Naive thymus-derived CD8-positive, alpha-beta T cell (primary cell): ENCODE measurements around the gene SCOC. TPM values are rescaled to one million over a fixed set of nuclear protein-coding genes. Genes with fewer than 3 reads are reported as not detected.
A peak's percentile ranks its signal among the peaks of the same experiment; 100 is the strongest.

Experiments used
- ATAC-seq, 2 donors: fragments of 150-1000 bp; cut with Tn5 transposase in 1 of 2; sonication (Bioruptor Pico), chemical (Tn5 transposase) in 1 of 2; 1 replicate in 1 of 2; 2 replicates in 1 of 2; pipeline ENCODE4 v1.10.0; 2021; ENCODE audit warnings: mild to moderate bottlenecking in 2 of 2, moderate library complexity in 2 of 2
- POLR2A ChIA-PET: fragments of 350-600 bp; sonication (Branson Sonifier 250); formaldehyde crosslinking; loops from one replicate; lab custom pipeline; 2021; ENCODE audit warnings: antibody characterized with exemption; lab: Charles Lee
- DNase-seq, 10 donors: peaks; one replicate each; pipeline versions ENCODE4 v3.0.0 to v3.0.0-alpha.2; 2020 to 2022
- H3K27ac Mint-ChIP-seq, 10 donors: one replicate each; pipeline ENCODE4 v1.8.0; 2020 to 2022; ENCODE audit warnings: mild to moderate bottlenecking in 10 of 10, mixed read lengths in 10 of 10, moderate library complexity in 4 of 10, inconsistent platforms in 1 of 10
- H3K27me3 Mint-ChIP-seq, 5 donors: one replicate each; pipeline ENCODE4 v1.8.0; 2021 to 2022; ENCODE audit warnings: mixed read lengths in 5 of 5
- H3K36me3 Mint-ChIP-seq, 3 donors: one replicate each; pipeline ENCODE4 v1.8.0; 2020 to 2022; ENCODE audit warnings: mixed read lengths in 3 of 3, mild to moderate bottlenecking in 2 of 3, inconsistent platforms in 1 of 3
- H3K4me1 Mint-ChIP-seq, 4 donors: one replicate each; pipeline ENCODE4 v1.8.0; 2021 to 2022; ENCODE audit warnings: mixed read lengths in 4 of 4
- H3K4me3 Mint-ChIP-seq, 10 donors: one replicate each; pipeline ENCODE4 v1.8.0; 2020 to 2022; ENCODE audit warnings: mild to moderate bottlenecking in 10 of 10, mixed read lengths in 10 of 10, moderate library complexity in 6 of 10, inconsistent platforms in 1 of 10
- H3K9me3 Mint-ChIP-seq, 9 donors: one replicate each; pipeline ENCODE4 v1.8.0; 2020 to 2022; ENCODE audit warnings: mixed read lengths in 9 of 9, mild to moderate bottlenecking in 3 of 9, inconsistent platforms in 1 of 9, moderate library complexity in 1 of 9
- polyA plus RNA-seq, 3 donors: library from polyadenylated mRNA; unstranded; fragments of 300-500 nt; fragmentation: Illumina TruSeq; gene quantifications; one replicate each; pipeline ENCODE4 v1.2.3, GENCODE V29; 2021
- total RNA-seq, 8 experiments: library from RNA in 2 of 8; stranded (reverse) in 2 of 8; gene quantifications; one replicate each; pipeline ENCODE4 v1.2.3 and lab custom pipeline; 2021 to 2026

Gene SCOC
- total and polyA plus RNA-seq, 5 experiments from 2014 or later, result 26.3 to 50.9 (median 38.2) TPM

DNA sequence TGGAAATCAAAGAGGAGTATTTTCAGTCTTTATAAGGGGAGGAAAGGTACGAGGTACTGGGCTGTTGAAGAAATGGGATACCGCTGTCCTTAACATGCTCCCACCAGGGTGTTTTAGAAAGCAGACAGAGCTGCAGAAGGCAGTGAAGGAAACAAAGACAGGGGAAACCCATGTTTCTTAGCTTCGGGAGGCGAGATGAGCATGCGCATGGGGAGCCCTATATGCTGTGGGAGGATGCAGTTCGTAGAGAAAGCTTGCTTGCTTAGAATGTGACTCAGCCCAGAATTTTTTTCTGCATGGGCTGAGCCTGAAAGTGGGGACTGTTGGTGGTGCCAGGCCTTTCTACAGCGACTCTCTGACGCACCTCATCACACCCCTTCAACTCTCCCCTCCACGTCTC lies 28.8 kb upstream of the SCOC start:
- H3K4me1 Mint-ChIP-seq, result peaks cover 4 to 6% (median 5%) of the 10 kb centered on the region in 4 donors
- DNase-seq (no peak), ATAC-seq (no peak)
- no peaks in the 10 kb centered on the region for H3K36me3 Mint-ChIP-seq
- POLR2A ChIA-PET, result no interaction called here
- no peak overlapping the region for H3K27ac Mint-ChIP-seq
- H3K4me3 Mint-ChIP-seq, result no peak overlapping the region
- peaks cover 0 to 3% (median 0%) of the 10 kb centered on the region in 9 donors for H3K9me3 Mint-ChIP-seq
- peaks cover 9 to 21% (median 15%) of the 10 kb centered on the region in 5 donors for H3K27me3 Mint-ChIP-seq

DNA sequence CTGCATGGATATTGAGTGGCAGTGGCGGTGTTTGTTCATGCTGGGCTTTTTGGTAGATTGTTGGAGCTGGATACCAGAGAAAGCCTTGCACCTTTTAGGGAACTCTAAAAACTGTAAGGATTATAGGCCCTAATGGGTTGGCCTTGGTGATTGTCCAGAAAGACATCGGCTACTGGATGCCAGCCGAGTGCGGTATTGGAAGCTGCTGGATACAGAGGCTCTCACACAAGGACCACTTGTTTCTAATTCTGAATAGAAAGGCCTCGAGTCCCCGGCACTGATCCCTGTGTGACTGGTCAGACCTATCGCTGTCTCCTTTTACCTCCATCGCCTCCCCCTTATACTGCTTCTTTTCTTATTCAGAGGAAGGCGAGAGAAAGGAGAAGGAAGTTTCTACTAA lies 27.3 kb upstream of the SCOC start:
- H3K4me3 Mint-ChIP-seq, result no peak overlapping the region

DNA sequence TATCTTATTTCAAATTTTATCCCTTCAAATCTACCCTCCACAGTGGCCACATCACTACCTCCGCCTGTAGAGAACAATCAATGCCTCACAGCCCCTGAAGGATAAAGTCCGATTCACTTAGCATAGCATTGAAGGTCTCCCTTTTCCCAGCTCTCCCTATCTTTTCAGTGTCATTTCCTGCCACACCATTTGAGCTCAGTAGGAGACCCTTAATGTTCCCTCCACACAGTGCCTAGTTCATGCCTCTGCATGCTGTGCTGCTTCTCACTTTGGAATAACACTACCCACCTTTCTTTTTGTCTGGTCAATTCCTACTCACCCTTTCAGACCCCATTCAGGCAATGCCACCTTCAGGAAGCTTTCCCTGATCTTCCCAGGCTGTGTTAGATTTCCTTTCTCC lies 23.6 kb upstream of the SCOC start:
- no peak for ATAC-seq
- Mint-ChIP-seq H3K4me3 (no peak overlapping the region), H3K36me3 (no peaks in the 10 kb centered on the region), H3K9me3 (no peaks in the 10 kb centered on the region), H3K27ac (peak overlapping the region in 1 of 10 donors; percentile 54), H3K27me3 (peaks cover 2 to 11% (median 5%) of the 10 kb centered on the region in 5 donors), H3K4me1 (peaks cover 7 to 21% (median 15%) of the 10 kb centered on the region in 4 donors)
- POLR2A ChIA-PET, result no interaction called here
- DNase-seq, result no peak

More for the DNA sequence above, 27.3 kb upstream of the SCOC start:
- H3K36me3 Mint-ChIP-seq, result no peaks in the 10 kb centered on the region
- H3K4me1 Mint-ChIP-seq, result peaks cover 4 to 6% (median 5%) of the 10 kb centered on the region in 4 donors
- H3K27me3 Mint-ChIP-seq, result peaks cover 9 to 21% (median 13%) of the 10 kb centered on the region in 5 donors
- POLR2A ChIA-PET, result no interaction called here
- DNase-seq (no peak), ATAC-seq (no peak)
- peaks cover 0 to 3% (median 0%) of the 10 kb centered on the region in 9 donors for H3K9me3 Mint-ChIP-seq
- peak overlapping the region in 1 of 10 donors; percentile 3 for H3K27ac Mint-ChIP-seq

GRCh38 chr4:140351093-140352075 lies 22.1 kb upstream of the SCOC start:
- Mint-ChIP-seq H3K4me3 (no peak overlapping the region), H3K27me3 (peaks cover 0 to 9% (median 4%) of the 10 kb centered on the region in 5 donors), H3K27ac (peak overlapping the region in 4 of 10 donors; percentile 6 to 70 (median 26)), H3K36me3 (no peaks in the 10 kb centered on the region), H3K9me3 (no peaks in the 10 kb centered on the region), H3K4me1 (peaks cover 7 to 21% (median 15%) of the 10 kb centered on the region in 4 donors)
- no peak for DNase-seq
- ATAC-seq, result no peak
- POLR2A ChIA-PET, result interaction anchor here (1.0 kb wide), 1 partner anchor 10 kb away, joined by 4 read pairs; no protein-coding TSS in a partner anchor

- Mint-ChIP-seq H3K4me3 (peak overlapping the region in 9 of 10 donors; percentile 4 to 85 (median 74)), H3K9me3 (no peaks in the 10 kb centered on the region), H3K36me3 (no peaks in the 10 kb centered on the region), H3K4me1 (peaks cover 7 to 21% (median 15%) of the 10 kb centered on the region in 4 donors), H3K27me3 (peaks cover 0 to 2% (median 0%) of the 10 kb centered on the region in 5 donors), H3K27ac (peak overlapping the region; percentile 24 to 95 (median 83))
- ATAC-seq, result peak; percentile 62 to 63
- peak in 3 of 10 donors; percentile 23 to 50 (median 46) for DNase-seq
- POLR2A ChIA-PET, result interaction anchor here (1.9 kb wide), 1 partner anchor 19 kb away, joined by 7 read pairs; the partner anchor contains the start of gene SCOC
Measured at GRCh38 chr4:140353786-140354185, 19.7 kb upstream of the SCOC start.

DNA sequence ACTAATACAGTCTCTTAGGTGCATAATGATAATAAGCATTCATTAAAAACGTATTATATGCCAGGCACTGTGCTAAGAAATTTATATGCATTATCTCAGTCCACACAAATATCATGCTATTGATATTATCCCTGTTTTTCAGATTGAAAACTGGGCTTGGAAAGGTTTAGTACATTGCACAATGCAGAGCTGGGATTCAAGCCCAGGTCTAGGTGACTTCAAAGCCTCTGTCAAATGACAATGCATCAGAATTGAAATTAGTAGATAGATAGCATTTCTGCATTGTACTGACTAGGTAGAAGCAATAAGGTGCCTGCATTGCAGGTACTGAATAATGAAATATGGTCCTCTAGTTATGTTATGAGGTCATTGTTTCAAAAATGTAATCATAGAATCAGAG lies 18.2 kb upstream of the SCOC start:
- no peaks in the 10 kb centered on the region for H3K9me3 Mint-ChIP-seq
- ATAC-seq (no peak), DNase-seq (no peak)
- POLR2A ChIA-PET, result no interaction called here
- no peak overlapping the region for H3K4me3 Mint-ChIP-seq
- no peaks in the 10 kb centered on the region for H3K36me3 Mint-ChIP-seq
- H3K27ac Mint-ChIP-seq, result no peak overlapping the region
- H3K27me3 Mint-ChIP-seq, result peaks cover 0 to 2% (median 0%) of the 10 kb centered on the region in 5 donors
- H3K4me1 Mint-ChIP-seq, result peaks cover 7 to 21% (median 18%) of the 10 kb centered on the region in 4 donors

DNA sequence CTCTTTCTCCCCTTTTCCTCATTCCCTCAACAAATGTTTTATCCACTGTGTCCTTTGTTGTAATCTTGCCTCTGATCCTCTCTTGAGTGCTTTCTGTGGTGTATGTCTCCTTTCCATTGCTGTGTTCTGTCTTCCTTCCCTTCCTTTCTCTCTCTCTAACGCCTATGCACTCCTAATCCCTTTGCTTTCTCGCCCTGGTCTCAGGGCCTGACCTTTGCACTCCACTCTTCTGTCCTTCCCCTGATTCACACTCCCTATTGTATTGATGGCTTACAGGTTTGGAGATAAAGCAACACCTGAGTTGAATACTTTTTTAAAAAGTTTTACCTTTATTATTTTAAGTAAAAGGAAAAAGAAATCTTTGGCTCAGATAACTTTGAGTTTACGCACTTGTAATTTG lies 15.6 kb upstream of the SCOC start:
- H3K4me3 Mint-ChIP-seq, result no peak overlapping the region
- POLR2A ChIA-PET, result no interaction called here
- DNase-seq (no peak), ATAC-seq (no peak)
- no peaks in the 10 kb centered on the region for H3K9me3 Mint-ChIP-seq
- no peaks in the 10 kb centered on the region for H3K36me3 Mint-ChIP-seq
- H3K27me3 Mint-ChIP-seq, result peaks cover 0 to 2% (median 0%) of the 10 kb centered on the region in 5 donors
- H3K27ac Mint-ChIP-seq, result peak overlapping the region in 1 of 10 donors; percentile 17
- H3K4me1 Mint-ChIP-seq, result peaks cover 5 to 21% (median 16%) of the 10 kb centered on the region in 4 donors

DNA sequence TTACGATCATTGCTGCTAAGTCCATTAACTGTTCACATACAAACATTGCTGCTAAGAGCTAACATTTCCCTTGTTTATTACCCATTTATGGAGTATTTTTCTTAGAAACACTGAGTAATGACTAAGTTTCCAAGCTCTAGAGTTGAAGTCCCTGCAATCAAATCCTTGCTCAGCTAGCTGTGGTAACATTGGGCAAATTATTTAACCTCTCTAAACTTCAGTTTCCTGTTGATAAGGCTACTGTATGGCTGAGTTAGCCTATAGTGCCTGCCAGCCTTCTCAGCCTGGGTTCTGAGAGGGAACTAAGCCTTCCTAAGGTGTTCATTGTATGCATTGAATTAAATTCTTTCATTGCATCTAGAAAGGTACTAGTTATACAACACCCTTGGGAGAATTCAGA lies 15.2 kb upstream of the SCOC start:
- peaks cover 0 to 2% (median 0%) of the 10 kb centered on the region in 5 donors for H3K27me3 Mint-ChIP-seq
- peak overlapping the region in 1 of 10 donors; percentile 17 for H3K27ac Mint-ChIP-seq
- H3K4me3 Mint-ChIP-seq, result no peak overlapping the region
- DNase-seq, result no peak
- no peaks in the 10 kb centered on the region for H3K36me3 Mint-ChIP-seq
- POLR2A ChIA-PET, result no interaction called here
- H3K9me3 Mint-ChIP-seq, result no peaks in the 10 kb centered on the region
- H3K4me1 Mint-ChIP-seq, result peaks cover 5 to 17% (median 11%) of the 10 kb centered on the region in 4 donors
- no peak for ATAC-seq

DNA sequence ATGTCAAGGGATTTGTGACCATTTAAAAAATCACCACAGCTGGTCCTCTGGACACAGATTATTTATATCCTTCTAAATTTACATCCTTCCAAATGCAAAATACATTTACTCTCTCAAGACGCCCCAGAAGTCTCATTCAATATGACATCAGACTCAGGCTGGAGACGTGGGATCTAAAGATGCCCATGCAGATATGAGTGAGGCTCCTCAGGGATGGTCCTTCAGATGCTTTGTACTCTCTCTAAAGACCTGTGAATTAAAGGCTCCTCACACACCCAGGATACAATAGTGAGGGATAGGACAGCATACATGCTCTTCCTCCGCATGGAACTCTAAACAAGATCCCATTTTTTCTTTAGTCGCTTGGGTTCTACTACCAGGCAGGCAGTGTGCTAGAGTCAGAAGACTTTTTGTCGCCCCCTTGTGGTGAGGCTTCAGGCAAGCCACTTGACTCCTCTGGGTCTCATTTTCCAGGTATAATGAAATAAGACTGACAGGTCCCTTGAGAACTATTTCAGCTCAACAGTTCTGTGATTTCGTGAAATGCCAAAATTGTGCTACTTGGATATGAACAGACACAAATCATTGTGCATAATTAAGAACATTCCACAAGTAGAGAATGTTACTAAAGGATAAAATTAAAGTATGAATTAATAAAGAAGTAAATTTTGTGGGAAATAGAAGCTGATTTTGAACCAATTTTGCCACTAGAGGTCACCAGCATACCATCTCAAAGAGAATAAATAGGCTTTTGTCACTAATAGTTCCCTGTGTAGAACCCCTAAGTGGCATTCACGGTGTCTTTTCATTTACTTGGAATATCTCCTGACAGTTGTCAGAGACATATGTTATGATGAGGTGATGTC lies 13.7 kb upstream of the SCOC start:
- peak; percentile 91 to 98 for ATAC-seq
- H3K27ac Mint-ChIP-seq, result peak overlapping the region in 1 of 10 donors; percentile 67
- no peaks in the 10 kb centered on the region for H3K9me3 Mint-ChIP-seq
- H3K27me3 Mint-ChIP-seq, result peaks cover 0 to 2% (median 0%) of the 10 kb centered on the region in 5 donors
- no peaks in the 10 kb centered on the region for H3K36me3 Mint-ChIP-seq
- no peak overlapping the region for H3K4me3 Mint-ChIP-seq
- peak; percentile 47 to 87 (median 72) for DNase-seq
- peaks cover 0 to 6% (median 0%) of the 10 kb centered on the region in 4 donors for H3K4me1 Mint-ChIP-seq
- POLR2A ChIA-PET, result interaction anchor here (2.9 kb wide), 1 partner anchor 14 kb away, joined by 8 read pairs; the partner anchor contains the start of gene SCOC

DNA sequence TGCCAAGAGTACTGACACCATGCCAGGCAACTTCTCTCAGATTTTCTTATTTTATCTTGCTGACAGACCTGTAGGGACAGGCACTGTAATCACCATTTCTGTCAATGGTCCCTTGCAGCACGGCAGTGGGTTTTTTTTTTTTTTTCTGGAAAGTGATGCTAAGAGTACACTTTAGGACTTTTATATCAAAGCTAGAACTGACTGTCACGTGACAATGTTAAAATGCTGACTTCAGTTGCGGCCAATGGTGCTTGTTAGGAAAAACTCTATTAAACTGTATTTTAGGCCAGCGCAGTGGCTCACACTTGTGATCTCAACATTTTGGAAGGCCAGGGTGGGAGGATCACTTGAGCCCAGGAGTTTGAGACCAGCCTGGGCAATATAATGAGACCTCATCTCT lies 12.3 kb upstream of the SCOC start:
- Mint-ChIP-seq H3K27ac (no peak overlapping the region), H3K27me3 (peaks cover 0 to 2% (median 0%) of the 10 kb centered on the region in 5 donors), H3K36me3 (peaks cover 0 to 2% (median 0%) of the 10 kb centered on the region in 3 donors), H3K4me3 (no peak overlapping the region), H3K9me3 (no peaks in the 10 kb centered on the region), H3K4me1 (peaks cover 0 to 6% (median 0%) of the 10 kb centered on the region in 4 donors)
- POLR2A ChIA-PET, result interaction anchor here (2.9 kb wide), 1 partner anchor 12 kb away, joined by 8 read pairs; the partner anchor contains the start of gene SCOC
- ATAC-seq (no peak), DNase-seq (no peak)

DNA sequence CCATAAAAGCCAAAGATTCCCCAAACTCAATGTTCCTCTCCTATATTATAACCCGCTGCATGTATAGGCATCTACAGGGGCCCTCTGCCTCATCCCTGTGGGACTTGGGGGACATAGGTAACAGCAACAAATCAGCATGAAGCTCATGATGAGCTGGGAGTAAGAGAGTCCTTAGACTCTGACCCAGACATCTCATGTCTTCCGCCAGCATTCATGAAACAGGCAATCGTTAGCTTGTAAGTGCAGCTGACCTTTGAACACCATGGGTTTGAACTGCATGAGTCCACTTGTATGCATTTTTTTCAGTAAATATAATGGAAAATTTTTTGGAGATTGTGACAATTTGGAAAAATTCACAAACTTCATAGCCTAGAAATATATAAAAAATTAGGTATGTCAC lies 10.4 kb upstream of the SCOC start:
- Mint-ChIP-seq H3K27ac (no peak overlapping the region), H3K9me3 (no peaks in the 10 kb centered on the region), H3K27me3 (no peaks in the 10 kb centered on the region), H3K36me3 (peaks cover 0 to 4% (median 0%) of the 10 kb centered on the region in 3 donors), H3K4me1 (peaks cover 0 to 6% (median 0%) of the 10 kb centered on the region in 4 donors), H3K4me3 (no peak overlapping the region)
- POLR2A ChIA-PET, result interaction anchor here (1.2 kb wide), 1 partner anchor 10 kb away, joined by 4 read pairs; the partner anchor contains the start of gene SCOC
- DNase-seq (no peak), ATAC-seq (no peak)

DNA sequence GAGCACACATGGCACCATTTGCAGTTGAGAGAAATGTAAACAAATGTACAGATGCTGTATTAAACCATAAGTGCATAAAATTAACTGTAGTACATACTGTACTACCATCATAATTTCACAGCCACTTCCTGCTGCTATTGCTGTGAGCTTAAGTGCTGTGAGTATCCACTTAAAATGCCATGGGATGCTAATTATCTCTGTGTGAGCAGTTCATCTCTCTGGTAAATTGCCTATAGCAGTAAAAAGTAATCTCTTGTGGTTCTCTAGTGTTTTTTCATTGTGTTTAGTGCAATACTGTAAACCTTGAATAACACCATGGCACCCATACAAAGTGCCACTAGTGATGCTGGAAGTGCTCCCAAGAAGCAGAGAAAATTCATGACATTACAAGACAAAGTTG lies 9.9 kb upstream of the SCOC start:
- POLR2A ChIA-PET, result no interaction called here

More for the DNA sequence above, 9.9 kb upstream of the SCOC start:
- Mint-ChIP-seq H3K4me3 (no peak overlapping the region), H3K36me3 (peaks cover 0 to 6% (median 0%) of the 10 kb centered on the region in 3 donors), H3K27ac (no peak overlapping the region), H3K4me1 (peaks cover 0 to 6% (median 0%) of the 10 kb centered on the region in 4 donors), H3K27me3 (no peaks in the 10 kb centered on the region), H3K9me3 (no peaks in the 10 kb centered on the region)
- ATAC-seq, result no peak
- no peak for DNase-seq
